Tibial nerve (tissue), 4 donors: ENCODE measurements around the gene GPATCH2.

Source experiments
- CTCF ChIP-seq, 5 experiments: fragments of 200-600 bp in 3 of 5; fragments of 450-650 bp in 2 of 5; sonication (generic) in 3 of 5; IDR thresholded peaks; one replicate each; pipeline ENCODE4 v1.5.1; 2016 to 2019; ENCODE audit warnings: antibody characterized with exemption in 5 of 5, mild to moderate bottlenecking in 3 of 5, moderate library complexity in 2 of 5
- EP300 ChIP-seq, 2 donors: sonication (generic); formaldehyde crosslinking; IDR thresholded peaks; one replicate each; pipeline ENCODE4 v1.6.1; 2017; ENCODE audit warnings: antibody characterized with exemption in 2 of 2, mild to moderate bottlenecking in 1 of 2
- POLR2A ChIP-seq, 2 donors: fragments of 450-650 bp; IDR thresholded peaks; one replicate each; pipeline ENCODE4 v1.6.1; 2017; ENCODE audit warnings: antibody characterized with exemption in 2 of 2, mild to moderate bottlenecking in 2 of 2, moderate library complexity in 2 of 2

- no peak for TF ChIP-seq CTCF (IDR thresholded peaks at IDR 0.05)
- TF ChIP-seq POLR2A (IDR thresholded peaks at IDR 0.05): no peak
- TF ChIP-seq EP300 (IDR thresholded peaks at IDR 0.05): no peak
Observed at GRCh38 chr1:217674028-217674729, 43.3 kb upstream of the GPATCH2 start.
